Activated naive CD4-positive, alpha-beta T cell treated with anti-CD3 and anti-CD28 coated beads, Interleukin-2, amount 50 U/mL, for 16 hours (primary cell): ENCODE data around the gene EPN1.

Source experiments
- DNase-seq: peaks from one replicate; pipeline ENCODE4 v3.0.0-alpha.2; 2020

EPN1 gene

GRCh38 chr19:55661826-55662225 lies 13.2 kb upstream of the EPN1 start:
- DNase-seq, result no peak

GRCh38 chr19:55663846-55664536 lies 11.0 kb upstream of the EPN1 start:
- DNase-seq, result no peak

GRCh38 chr19:55666343-55667005 lies 8.6 kb upstream of the EPN1 start:
- DNase-seq, result no peak

GRCh38 chr19:55667006-55667381 lies 8.0 kb upstream of the EPN1 start:
- DNase-seq, result no peak

GRCh38 chr19:55667511-55667910 lies 7.5 kb upstream of the EPN1 start:
- no peak for DNase-seq

GRCh38 chr19:55667958-55668357 lies 7.1 kb upstream of the EPN1 start:
- DNase-seq, result no peak

GRCh38 chr19:55668603-55669348 lies 6.2 kb upstream of the EPN1 start:
- DNase-seq, result no peak

GRCh38 chr19:55669418-55670279 lies 5.4 kb upstream of the EPN1 start:
- no peak for DNase-seq

- peak; percentile 40 for DNase-seq
Observed at GRCh38 chr19:55670280-55671053, 4.6 kb upstream of the EPN1 start.

- DNase-seq, result no peak
Observed at GRCh38 chr19:55671054-55671378, 4.0 kb upstream of the EPN1 start.

GRCh38 chr19:55672418-55672817 lies 2.6 kb upstream of the EPN1 start:
- no peak for DNase-seq

GRCh38 chr19:55673465-55673864 lies 1.6 kb upstream of the EPN1 start:
- DNase-seq, result no peak

GRCh38 chr19:55673889-55674288 lies 1.1 kb upstream of the EPN1 start:
- DNase-seq, result no peak

GRCh38 chr19:55674459-55674840 lies 576 bp upstream of the EPN1 start:
- no peak for DNase-seq

- no peak for DNase-seq
Observed at GRCh38 chr19:55675661-55676354, 782 bp downstream of the EPN1 start.

- no peak for DNase-seq
Observed at GRCh38 chr19:55676383-55676782, 1.4 kb downstream of the EPN1 start.

- DNase-seq, result no peak
Observed at GRCh38 chr19:55676889-55677505, 2.0 kb downstream of the EPN1 start.

GRCh38 chr19:55677572-55678028 lies 2.6 kb downstream of the EPN1 start:
- DNase-seq, result no peak

GRCh38 chr19:55678121-55678671 lies 3.2 kb downstream of the EPN1 start:
- no peak for DNase-seq

- no peak for DNase-seq
Observed at GRCh38 chr19:55679343-55680257, 4.6 kb downstream of the EPN1 start.
